ENCODE measurements around the gene IL1RAPL1.

GRCh38 chrX:29039501-29039900 is 452.3 kb downstream of the IL1RAPL1 start:
- TF ChIP-seq CTCF (conservative IDR thresholded peaks at IDR 0.05 in 1 of 2, IDR thresholded peaks at IDR 0.05 in 1 of 2; ENCODE audit: low read depth in 1 of 2, low read length in 2 of 2) (no peak), EZH2 (IDR thresholded peaks at IDR 0.05; ENCODE audit: low read length, missing control alignments) (no peak)

Data from fibroblast of lung (primary cell).